ENCODE results near the gene KCNMA1.

GRCh38 chr10:77068272-77068671, 569.3 kb downstream of the KCNMA1 start:
- TF ChIP-seq, protein P1, sequence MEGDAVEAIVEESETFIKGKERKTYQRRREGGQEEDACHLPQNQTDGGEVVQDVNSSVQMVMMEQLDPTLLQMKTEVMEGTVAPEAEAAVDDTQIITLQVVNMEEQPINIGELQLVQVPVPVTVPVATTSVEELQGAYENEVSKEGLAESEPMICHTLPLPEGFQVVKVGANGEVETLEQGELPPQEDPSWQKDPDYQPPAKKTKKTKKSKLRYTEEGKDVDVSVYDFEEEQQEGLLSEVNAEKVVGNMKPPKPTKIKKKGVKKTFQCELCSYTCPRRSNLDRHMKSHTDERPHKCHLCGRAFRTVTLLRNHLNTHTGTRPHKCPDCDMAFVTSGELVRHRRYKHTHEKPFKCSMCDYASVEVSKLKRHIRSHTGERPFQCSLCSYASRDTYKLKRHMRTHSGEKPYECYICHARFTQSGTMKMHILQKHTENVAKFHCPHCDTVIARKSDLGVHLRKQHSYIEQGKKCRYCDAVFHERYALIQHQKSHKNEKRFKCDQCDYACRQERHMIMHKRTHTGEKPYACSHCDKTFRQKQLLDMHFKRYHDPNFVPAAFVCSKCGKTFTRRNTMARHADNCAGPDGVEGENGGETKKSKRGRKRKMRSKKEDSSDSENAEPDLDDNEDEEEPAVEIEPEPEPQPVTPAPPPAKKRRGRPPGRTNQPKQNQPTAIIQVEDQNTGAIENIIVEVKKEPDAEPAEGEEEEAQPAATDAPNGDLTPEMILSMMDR (IDR thresholded peaks at IDR 0.05 in 4 of 5, conservative IDR thresholded peaks at IDR 0.05 in 1 of 5) = no peak
- no peak for TF ChIP-seq POLR2A (IDR thresholded peaks at IDR 0.05)
